ENCODE results near the gene CACNA1E. TPM values are rescaled to one million over a fixed set of nuclear protein-coding genes. Genes with fewer than 3 reads are reported as not detected.

CACNA1E gene
- total RNA-seq, 1 donor from 2014 or later = 77.4 TPM

DNA sequence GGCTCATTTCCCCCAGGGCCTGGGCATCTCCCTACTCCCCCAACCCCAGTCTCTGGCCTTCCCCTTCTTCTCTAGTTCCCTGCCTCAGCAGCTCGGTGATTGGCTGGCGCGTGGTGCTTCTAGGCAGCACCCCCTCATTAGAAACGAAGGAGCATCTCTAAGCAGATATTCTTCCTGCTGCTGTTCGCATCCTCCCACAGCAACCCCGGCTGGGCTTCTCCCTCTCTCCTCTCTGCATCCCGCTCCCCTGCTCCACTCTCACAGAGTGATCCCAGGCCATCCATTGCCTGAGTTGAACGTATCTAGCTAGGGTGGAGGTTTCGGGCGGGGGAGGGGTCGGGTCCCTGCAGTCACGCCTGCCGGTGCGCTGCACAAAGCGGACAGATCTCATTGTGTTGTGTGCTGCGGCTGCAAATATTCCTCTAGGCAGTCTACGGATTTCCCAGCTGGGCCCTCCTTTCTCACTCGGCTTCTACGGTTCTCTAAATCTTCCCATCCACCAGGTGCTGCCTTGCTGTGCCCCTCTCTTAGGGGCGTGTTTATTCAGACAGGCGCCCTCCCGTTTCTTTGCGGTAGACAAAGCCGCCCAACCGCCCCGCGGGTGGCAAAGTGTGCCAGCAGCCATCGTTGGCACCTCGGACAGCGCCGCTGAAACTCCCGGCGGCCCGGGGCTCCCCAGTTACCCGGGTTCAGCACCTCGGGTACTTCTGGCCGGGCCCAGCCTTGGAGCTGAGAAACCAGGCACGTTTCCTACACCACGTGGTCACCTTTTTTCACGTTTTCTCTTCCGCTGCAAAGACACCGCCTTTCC lies 2.2 kb downstream of the CACNA1E start:
- DNase-seq = peak; percentile 62

DNA sequence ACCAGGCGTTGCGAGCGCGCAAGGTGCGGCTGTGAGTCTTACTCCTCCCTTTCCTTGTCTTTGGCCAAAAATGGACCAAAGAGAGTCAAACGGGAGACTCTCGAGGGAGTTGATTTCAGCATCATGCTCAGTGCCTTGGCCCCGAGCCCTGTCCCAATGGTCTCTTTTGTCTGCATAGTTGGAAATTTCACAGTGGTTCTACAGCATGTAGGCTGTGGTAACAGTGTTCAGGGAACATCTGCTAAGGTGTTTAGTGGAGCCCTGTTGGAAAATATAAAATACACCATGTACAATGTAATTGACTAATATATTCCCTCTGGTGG lies 2.7 kb downstream of the CACNA1E start:
- no peak for DNase-seq

DNA sequence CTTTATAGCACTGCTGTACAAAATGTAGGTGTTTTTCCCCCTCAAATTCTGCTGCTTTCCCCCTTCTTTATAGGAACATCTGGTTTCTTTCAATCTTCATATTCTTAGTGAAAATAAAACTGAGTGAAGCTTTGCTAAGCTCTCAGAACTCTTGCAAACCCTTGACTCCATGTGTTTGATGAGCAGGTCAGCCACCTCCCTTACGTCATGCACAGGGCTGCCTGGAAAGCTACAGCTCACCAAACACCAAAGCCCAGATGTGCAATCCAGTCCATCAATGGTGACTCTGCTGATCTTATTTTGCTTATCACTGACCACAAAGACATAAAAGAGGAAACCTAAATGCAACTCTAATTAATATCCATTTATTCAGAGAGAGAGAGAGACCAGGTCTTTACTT lies 5.5 kb downstream of the CACNA1E start:
- no peak for DNase-seq

DNA sequence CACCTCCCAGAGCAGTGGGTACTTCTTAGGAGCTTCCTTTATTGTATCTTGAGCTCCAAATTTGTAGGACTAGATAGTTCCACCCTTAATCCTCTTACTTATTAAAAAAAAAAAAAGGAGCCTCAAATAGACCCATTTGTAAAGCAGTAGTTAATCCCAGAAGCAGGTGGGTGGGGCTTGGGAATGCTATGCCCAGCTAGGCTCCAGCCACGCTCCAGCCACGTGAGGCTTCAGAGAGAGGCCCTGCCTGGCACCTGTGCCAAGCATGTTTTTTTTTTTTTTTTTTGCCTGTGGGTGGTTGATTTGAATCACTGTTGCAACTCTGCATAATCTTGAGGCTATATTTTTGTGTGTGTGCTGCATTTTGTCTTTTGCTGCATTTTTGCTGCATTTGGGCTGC lies 7.0 kb downstream of the CACNA1E start:
- DNase-seq = no peak

DNA sequence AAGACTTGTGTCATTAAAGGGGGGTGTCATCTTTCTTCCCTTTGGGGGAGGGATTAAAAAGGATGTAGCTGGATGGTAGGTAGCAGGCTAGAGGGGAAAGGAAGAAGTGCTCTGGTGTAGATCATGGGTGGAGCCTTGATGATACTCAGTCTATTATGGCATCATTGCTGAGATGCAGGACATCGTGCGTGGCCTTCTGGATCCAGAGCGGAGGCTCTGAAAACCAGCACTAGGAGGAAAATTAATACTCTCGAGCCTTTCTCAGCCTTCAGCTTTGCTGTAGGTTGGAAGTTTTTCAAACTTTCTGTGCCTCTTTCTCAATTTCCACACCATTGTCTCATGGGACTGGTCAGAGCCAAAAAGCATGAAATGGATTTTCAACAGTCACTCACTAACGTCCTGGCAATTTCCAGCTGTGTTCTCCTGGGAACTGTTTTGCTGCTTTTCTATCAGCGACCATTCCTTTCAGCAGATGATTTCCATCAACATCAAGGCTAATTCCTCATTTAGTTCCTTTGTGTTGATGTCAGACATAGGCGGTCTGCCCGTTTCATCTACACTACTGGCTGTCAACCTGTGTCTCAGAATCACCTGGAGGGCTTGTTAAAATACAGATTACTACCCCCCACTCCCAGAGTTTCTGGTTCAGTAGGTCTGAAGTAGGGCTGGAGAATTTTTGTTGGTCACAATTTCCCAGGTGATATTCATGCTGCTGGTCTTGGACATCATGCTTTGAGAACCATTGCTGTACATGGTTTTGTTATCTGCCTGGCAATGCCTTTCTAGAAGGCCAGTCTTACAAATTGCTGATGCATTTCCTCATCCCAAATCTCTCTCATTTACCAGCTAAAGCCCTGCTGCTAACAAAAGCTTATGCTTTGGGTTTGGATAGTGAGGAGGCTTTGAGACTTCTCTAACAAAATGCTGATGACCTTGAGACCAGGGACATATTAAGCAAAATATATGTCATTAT lies 7.7 kb downstream of the CACNA1E start:
- DNase-seq = no peak

DNA sequence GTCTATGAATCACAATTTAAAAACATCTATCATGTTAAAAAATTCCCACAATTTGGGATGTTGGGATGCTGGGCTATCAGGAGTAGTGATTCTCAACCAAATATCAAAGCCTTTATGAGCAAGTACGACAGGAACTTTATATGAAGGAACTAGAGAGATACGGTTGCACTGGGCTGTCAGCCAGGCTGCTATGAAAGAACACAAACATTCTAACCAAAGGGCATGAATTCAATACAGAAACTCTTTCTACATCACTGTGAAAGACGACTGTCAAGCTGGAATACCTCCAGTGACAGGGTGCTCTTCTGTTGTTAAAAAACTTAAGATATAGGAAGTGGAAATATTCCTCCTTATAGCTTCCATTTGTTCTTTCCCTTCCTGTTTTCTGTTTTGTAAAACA lies 9.8 kb downstream of the CACNA1E start:
- DNase-seq = no peak

DNA sequence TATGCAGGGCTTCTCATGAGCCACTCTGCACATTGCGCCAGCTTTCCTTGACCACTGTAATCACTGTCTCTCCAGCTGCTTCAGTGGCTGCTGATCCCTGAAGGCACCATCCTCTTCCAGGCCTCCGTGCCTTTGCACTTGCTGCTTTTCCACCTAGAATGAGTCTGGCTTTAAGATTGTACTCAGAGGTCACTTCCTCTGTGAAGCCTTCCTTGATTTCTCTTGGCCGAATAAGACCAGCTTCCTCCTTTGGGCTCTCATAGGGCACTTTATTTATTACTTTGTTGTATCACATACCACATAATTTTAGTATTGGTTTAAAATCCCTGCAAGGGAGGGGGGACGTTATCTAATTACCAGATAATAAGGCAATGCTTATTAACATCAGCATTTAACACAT lies 10.6 kb downstream of the CACNA1E start:
- no peak for DNase-seq

DNA sequence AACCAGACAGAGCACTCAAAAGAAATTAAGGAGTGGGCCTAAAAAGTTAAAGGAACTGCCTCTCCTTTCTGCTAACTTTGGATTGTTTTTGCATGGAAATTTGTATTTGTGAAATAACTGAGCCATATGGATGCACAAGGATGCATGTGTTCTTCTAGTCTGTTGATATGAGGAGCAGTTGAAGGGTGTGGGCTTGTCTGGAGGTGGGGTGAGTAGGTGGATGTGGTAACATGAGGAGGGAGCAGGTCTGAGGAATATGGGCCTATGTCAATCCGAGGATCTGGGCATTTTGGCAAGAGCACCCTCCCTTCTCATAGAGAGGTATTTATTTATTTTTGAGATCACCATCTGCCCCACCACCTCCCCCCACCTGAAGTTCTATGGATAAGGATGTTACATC lies 13.4 kb downstream of the CACNA1E start:
- no peak for DNase-seq

DNA sequence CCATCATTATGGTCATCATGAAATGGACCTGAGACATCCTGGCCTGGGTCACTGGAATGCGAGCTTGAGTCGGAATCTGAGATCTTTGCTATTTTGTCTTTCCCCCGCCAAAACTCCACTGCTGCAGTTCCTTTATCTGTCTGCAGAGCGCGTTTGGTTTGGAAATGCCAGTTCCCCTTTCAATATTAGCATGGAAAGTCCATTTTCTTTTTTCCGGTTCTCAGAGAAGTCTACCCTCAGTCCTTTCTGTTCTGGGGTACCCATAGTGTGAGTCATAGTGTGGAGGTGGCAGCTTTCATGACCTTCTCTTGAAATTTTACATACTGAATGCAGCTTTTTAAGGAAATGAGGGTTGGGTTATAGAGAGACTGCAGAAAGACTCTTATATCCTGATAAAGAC lies 14.6 kb downstream of the CACNA1E start:
- DNase-seq = no peak

DNA sequence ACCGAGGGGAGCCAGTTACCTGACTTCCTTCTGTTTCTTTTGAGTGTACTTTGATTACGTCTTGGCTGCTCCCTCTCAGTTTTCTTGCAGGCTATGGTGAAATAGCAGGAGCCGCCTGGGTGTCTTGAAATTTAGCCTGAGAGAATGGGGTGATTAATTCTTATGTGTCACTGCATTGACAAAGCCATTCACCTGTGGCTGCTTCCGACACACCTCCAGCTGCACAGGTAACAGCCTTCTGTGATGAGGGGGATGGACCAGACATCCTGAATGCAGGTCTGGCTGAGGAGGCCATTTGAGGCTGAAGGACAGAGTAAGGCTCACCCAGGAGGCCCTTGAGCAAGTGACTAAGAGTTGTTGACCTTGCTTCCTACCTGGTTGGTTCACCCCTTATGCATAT lies 16.5 kb downstream of the CACNA1E start:
- DNase-seq = no peak

DNA sequence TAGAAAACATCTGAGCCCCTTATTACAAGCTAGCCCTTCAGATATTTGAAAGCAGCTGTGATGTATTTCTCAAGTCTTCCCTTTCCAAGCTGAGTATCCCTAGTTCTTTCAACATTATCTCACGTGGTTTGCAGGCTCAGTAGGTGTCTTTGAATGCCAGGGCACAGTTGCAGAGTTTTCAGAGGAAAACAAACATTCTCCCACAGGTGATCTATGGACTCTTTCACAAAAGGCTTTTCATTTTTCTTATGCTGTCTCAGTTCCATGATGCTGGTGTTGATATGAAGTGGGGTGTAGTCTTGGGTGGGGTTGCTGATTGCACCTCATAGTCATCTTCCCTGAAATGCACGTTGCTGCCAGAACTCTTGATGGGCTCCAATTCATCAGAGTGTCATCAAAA lies 17.3 kb downstream of the CACNA1E start:
- DNase-seq = no peak

DNA sequence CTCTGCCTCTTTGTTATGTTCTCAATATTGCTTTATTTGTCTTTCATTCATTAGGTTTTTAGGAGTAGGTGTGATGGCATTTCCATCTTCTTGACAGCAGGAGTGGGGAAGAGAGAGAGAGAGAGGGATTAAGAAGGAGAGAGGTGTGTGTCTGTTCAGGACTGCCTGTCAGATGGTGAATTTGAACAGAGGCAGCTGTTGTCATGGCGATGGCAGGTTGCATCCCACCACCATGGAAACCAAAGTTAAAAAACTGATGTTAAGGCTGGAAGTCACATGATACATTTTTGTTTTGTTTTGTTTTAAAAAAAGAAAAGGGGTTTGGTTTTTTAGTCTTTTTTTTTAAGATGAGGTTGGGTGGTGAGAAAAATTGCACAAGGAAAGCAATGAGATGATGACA lies 18.3 kb downstream of the CACNA1E start:
- DNase-seq = no peak

DNA sequence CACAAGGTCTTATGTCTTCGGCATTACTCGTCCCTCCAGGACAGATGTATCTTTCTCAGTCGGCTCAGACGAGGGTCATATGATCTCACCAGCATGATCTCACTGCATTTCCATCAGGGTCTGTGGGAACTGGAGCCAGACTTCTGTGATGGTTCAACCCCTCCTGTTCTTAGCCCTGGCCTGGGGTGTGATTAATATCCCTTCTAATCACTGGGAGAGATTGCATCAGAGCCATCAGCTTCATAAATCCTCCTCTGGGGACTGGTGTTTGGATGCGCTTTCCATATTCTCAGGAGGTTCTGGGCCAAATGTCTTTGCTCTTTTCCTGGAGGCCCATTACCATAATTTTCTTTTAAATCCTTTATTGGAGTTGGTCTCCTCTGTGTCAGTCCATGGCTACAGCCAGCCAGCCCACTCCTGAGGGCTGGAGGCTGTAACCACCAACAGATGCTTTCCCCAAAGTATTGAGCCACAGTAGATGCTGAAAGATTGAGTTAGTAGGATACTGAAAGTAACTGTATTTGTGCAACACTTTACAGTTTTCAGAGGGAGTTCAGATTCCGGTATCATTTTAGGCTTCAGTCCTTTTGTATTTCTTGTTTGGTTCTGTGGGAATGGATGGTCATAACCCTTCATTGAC lies 20.0 kb downstream of the CACNA1E start:
- no peak for DNase-seq

DNA sequence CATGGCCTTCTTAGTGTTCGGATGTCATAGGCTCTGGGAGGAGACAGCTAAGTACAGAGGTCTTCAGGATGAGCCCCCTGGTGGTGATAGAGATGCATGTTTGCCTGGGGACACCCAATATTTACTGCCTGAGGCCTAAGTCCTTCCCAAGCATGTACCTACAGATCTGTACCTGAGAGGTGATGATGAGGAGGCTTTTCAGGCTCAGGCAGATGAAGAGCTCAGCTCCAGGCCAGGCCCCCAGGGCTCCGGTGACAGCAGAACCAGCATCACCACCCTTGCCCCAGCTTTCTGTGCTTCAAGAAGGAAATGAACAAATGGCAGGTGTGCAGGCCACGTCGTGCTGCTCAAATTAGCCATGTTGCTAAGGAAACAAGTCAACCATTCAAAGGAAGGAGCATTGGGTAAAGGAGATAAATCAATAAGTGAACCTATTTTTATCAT lies 21.1 kb downstream of the CACNA1E start:
- no peak for DNase-seq

DNA sequence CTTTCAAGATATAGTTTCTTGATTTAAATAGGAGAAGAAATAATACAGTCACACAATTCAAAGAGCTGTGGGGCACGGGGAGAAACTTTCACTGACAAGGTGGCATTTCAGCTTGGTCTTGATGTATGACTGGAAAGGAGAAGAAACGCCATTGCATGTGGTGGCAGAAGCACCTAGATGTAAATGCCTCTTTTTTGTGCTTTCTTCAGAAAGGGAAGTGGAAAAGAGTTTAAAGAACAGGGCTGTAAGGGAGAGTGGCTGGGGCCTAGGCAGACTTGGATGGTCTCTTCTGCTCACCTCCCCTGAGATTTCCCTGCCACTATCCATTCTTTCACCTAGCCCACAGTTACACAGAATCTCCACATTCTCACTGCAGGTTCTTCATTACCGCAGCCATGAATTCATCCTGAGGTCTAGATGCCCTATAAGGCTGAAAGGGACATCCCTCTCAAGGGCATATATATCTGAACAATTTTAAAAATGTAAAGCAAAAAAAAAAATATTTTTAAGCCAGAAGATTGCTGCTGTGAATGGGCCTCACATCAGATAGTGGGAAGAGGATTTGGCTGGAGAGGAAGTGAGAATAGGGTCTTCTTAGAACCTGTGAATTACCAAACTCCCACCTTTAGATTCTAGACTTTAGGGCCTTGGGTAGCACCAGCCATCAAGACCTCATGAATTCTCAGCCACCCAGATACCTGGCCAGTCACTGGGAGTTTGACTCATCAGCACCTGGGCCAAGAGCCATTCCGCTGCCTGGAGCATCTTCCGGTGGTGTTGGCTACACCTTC lies 23.4 kb downstream of the CACNA1E start:
- no peak for DNase-seq

DNA sequence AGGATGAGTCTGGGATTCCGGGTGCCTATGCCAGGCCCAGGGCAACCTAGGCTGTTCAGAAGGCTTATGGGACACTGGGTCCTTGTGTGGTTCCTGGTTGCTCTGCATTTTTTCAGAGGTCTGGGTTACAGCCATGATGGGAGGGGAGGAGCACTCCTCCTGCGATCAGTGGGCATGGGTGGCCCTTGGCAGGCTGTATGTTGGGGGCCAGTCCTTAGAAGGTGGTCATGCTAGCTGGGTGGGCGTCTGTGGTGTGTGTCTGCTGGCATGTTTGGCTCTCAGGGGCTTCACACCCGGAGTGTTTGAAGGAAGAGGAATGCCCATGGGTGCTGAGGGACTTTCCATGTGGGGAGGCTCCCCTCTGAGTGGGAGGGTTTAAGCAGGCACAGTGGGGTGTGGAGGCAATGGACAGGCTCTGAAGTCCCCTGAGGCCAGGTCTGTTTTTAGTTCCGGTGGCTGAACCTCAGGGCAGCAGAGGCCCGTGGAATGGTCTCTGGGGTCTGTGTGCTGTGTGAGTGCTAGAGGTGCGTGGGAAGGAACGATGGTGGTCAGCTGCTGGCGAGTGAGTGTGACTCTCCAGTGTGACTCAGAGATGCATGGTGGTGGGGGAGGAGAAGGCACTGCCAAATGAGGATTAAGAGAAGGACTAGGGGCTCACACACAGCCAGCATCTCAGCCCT lies 25.3 kb downstream of the CACNA1E start:
- DNase-seq = no peak

DNA sequence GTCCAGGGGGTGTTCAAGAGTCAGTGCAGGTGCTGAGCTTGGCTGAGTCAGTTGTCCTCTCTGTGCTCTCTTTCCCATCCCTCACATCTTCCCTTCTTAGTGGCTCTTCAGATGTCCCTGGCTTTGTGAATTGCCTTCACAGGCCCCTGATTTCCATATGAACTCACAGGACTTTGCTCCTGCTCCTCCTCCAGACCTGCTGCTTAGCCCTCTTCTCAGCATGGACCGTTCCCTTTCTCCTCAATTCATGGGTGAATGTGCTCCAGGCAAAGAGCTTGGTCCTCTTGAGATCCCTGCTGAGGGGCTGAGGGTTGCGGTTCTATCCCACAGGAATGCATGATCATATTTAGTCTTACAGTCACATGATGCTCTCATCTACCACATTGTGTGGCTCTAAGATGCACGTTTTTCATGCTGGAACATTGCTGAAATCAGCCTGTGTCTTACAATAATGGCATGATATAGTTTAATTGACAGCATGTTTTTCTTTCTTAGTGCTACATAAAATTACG lies 30.5 kb downstream of the CACNA1E start:
- no peak for DNase-seq

DNA sequence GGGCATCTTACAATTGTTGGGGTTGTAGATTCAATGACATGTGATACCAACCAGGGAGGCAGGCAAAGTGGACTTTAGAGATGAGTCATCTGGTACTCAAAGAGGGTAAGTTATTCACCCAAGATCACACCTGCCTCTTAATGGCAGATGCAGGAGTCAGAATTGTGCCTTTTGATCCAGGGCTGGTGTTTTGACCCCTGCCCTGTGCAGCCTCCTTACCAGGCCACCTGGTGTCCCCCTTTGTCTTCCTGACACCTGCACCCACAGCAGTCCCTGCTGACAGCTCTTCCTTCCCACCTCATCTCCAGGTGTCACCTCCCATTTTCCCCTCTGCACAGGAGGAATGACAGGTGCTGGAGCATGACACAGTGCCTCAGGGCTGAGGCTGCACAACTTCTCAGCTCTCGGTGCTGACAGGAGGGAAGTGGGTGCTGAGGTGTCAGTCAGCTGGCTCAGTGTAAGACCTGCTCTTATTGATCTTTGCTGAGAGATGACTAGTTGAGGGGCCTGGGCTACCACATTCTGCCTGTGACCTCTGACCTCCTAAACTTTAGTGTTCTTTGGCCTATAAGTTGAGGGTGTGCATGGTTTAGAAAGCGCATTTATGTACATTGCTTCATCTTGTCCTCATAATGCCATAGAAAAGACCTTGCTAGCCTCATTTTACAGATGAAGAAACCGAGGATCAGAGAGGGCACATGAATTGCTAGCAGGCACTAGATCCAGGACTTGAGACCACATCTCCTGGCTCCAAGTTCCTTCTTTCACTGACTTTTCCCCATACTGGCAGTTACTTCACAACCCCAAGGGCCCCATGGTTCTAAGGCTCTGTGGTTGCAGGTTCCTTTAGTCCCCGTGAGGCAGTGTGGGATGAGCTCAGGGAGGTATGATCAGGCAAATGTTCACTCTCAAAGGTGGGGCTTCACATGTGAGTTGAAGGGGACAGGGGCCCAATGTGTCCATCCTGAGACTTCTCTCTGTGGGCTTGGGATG lies 31.3 kb downstream of the CACNA1E start:
- no peak for DNase-seq

DNA sequence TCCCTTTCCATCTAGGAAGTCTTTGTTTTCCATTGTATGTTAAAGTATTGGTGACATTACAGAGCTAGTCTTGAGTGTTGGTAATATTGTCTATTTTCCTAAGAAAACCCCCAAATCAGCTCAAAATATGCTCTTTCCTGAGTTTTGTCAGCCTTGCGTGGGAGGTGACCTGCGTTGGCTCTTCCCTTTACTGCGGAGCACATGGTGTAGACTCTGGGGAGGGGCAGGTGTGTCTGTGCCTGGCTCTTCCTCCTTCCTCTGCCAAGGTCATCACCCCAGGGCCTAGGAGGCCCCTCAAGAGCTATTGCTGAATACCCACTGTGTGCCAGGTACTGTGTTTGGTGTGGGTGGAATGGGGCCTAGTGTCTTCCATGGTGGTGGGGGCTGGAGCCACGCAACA lies 33.4 kb downstream of the CACNA1E start:
- no peak for DNase-seq

Measured in occipital lobe (tissue), 2 donors.